Stimulated activated CD4-positive, alpha-beta T cell treated with anti-CD3 and anti-CD28 coated beads, Interleukin-15, amount 100 ng/mL, for 1 hour (primary cell): ENCODE measurements around the gene PAWR.
"Not testable (repeated sequence)": the region's sequence is repeated elsewhere in the genome, so short reads cannot be mapped to it uniquely, and the experiment has no call there.

Experiments
- DNase-seq, 2 donors: peaks; one replicate each; pipeline ENCODE4 v3.0.0-alpha.2; 2020; ENCODE audit warnings: low read depth in 1 of 2, low spot score in 1 of 2

PAWR gene

DNA sequence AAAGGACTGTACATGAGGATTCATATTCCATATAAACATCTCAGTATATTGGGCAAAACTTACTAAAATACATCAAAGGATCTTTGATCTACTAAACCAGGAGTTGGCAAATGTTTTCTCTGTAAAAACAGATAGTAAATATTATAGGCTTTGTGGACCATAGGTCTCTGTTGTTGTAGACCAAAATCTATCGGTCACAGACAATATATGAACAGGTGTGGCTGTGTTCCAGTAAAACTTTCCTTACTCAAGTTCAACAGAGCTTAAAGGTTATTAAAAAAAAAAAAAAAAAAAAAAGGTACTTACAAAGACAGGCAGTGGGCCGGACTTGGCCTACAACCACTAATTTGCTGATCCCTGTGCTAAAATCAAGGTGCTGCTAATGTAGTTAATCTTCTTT lies 40.3 kb downstream of the PAWR start:
- DNase-seq, result no peak

DNA sequence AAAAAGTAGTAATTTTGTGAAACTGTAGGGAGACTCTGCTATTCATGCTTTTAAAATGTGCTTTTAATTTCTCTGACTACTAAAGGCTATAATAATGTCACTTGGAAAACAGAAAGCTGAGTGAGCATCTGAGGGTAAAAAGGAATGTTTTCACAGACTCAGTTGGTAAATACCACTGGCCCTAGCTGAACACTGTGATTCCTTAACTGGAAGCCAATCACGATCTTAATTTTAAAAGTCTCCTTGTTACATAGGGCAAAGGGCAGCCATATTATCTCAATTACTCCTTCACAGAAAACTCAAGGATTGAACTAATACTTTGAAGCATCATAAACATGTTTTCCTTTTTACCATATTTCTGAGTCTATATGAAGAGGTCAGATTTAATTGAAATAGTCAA lies 41.9 kb downstream of the PAWR start:
- no peak for DNase-seq

DNA sequence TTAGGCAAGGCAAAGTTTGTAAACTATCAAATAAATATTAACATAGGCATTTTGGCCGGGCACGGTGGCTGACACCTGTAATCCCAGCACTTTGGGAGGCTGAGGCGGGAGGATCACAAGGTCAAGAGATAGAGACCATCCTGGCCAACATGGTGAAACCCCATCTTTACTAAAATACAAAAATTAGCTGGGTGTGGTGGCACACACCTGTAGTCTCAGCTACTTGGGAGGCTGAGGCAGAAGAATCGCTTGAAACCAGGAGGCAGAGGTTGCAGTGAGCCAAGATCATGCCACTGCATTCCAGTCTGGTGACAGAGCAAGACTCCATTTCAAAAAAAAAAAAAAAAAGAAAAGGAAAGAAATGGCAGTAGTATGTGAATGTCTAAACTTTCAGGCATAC lies 43.9 kb downstream of the PAWR start:
- not testable (repeated sequence) for DNase-seq

GRCh38 chr12:79645235-79645630 lies 45.5 kb downstream of the PAWR start:
- no peak for DNase-seq

GRCh38 chr12:79644274-79645234 lies 46.2 kb downstream of the PAWR start:
- DNase-seq, result no peak

DNA sequence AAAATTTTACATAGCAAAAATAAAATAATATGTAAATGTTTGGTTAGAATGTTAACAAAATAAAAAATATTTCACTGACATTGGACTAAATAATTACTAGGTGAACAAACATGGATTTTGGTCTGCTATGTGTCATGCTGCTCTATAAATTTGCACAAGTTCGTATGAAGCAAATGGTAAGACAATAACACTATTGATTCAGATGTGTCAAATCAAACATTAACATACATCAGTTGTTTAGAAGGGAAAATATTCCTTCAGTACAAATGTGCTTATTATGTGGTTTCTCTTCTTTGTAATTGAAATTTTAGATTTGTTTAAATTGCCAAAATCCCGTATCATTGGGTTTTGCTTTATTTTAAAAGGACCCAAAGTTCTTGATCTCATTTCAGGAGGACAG lies 46.9 kb downstream of the PAWR start:
- no peak for DNase-seq

DNA sequence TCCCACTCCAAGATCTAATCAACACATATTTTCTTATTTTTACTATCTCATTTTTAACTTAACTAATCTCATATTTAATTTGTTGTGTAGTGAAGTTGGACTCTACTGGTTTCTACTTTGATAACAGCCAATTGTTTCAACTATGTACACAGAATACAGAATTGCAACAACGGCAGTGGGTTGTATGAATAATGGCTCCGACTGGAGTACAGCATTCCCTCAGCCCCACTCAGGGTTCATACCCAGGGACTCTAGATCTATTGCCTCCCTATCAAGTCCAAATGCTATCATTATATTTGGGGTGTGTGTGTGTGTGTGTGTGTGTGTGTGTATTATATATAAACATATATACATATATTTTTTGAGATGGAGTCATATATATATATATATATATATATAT lies 52.3 kb downstream of the PAWR start:
- no peak for DNase-seq

DNA sequence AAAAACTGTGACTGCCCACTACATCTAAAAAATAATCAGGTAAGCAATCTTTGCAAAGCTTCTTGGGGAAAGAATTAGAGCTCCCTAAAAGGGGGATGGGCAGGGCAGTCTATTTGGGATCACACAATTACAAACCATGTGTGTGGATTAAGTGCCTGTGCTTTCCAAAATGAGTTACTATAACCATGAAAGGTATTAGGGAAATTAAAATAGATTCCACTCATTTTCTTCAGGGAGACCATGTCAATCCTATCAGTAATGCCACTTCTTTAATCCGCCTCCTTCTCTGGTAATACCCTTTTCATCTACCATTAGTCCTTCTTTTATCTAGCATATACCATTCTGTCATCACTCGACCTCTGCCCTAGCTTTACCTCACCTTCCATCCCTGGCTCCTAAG lies 53.7 kb downstream of the PAWR start:
- DNase-seq, result no peak

DNA sequence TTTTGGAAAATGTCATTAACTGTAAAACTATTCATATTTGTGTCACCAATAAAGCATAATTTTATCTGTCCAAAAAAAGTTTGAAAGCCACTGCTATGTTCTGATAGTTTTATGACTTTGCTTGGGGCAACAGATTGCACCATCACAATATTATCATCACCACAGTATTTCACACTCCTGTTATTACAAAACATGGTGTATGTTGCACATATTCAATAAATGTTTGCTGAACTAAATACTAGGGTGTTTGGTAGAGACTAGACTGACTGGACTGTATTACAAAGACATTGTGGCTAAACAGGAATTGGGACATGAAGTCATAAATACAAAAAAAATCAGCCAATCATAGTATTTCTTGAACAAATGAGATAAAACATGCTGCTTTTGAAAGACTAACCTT lies 55.1 kb downstream of the PAWR start:
- no peak for DNase-seq

- no peak for DNase-seq
These were observed 55.8 kb downstream of the PAWR start for GRCh38 chr12:79634957-79635471.

- DNase-seq, result no peak
These were observed 61.2 kb downstream of the PAWR start for GRCh38 chr12:79629561-79629960.

DNA sequence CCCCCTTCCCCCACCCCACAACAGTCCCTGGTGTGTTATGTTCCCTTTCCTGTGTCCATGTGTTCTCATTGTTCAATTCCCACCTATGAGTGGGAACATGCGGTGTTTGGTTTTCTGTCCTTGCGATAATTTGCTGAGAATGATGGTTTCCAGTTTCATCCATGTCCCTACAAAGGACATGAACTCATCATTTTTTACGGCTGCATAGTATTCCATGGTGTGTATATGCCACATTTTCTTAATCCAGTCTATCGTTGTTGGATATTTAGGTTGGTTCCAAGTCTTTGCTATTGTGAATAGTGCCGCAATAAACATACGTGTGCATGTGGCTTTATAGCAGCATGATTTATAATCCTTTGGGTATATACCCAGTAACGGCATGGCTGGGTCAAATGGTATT lies 64.0 kb downstream of the PAWR start:
- DNase-seq, result not testable (repeated sequence)

- no peak for DNase-seq
These were observed 66.4 kb downstream of the PAWR start for GRCh38 chr12:79624378-79624777.

DNA sequence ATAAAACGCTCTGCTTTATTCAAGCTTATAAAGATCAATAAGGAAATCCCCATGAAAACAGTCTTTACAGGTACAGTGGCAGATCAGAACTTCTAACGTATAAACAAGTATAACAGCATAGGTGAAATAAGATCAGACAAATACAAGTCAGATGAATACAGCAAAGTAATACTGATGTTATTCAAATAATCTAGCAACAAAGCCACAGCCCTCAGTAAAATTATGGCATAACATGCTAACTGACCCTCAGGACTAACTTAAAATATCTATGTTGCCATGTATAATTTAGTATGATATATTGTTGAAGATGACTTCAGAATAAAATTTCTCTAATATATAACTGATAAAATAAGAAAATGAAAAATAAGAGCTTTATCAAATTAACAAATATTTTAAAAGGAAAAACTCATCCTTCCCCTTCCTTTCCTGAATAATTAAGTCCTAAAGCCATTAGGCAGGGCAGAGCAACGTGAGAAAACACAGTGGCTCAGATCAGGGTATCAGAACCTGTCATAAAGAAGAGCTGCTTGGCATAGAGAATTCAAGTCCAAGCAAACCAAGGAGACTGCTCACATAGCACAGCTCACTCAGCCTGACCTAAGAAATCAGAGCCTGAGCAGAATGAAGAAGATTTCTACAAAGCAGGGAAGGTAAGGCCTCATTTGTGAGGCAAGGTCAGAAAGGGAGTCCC lies 70.7 kb downstream of the PAWR start:
- DNase-seq, result no peak

DNA sequence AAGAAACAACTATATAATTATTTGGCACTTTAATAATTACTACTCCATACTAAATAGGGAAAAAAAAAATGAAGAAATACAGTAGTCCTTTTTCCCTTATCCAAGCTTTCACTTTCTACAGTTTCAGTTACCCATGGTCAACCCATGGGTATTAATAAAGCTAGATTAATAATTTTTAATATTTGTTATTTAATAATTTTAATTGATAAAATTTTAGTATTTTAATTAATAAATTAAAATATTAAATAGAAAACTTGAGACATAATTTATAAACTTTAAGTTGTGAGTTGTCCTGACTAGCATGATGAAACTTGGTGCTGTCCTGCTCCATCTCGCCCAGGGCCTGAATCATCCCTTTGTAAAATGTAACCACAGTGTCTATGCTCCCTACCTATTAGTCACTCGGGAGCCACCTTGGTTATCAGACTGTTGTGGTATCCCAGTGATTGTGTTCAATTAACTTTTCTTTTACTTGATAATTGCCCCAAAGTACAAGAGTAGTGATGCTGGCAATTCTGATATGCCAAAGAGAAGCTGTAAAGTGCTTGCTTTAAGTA lies 71.8 kb downstream of the PAWR start:
- no peak for DNase-seq

DNA sequence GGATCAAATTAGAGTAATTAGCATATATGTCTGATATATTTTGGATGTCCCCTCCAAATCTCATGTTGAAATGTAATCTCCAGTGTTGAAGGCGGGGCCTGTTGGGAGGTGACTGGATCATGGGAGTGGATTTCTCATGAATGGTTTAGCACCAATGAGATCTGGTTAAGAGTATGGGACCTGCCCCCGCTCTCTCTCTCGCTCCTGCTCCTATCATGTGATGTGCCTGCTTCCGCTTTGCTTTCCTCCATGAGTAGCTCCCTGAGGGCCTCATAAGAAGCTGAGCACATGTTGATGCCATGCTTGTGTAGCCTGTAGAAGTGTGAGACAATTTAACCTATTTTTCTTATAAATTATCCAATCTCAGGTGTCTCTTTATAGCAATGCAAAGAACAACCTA lies 73.1 kb downstream of the PAWR start:
- no peak for DNase-seq

GRCh38 chr12:79615596-79616560 lies 74.9 kb downstream of the PAWR start:
- DNase-seq, result no peak

DNA sequence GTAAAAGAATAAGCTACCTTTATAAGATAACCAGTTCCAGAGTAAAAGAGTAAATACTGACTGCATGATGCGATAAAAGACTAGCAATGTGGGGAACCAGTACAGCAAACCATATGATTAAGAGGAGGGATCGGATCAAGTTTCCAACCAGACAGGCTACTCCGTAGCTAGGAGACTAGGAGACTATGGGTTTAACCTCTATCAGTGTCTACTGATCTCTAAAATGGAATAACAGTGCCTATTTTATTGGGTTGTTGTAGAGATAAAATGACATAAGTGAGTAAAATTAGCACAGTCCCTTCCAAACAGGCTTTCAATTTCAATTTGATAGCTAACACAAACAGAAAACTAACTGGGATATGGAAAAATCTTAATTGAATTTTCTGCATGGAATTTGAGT lies 76.0 kb downstream of the PAWR start:
- no peak for DNase-seq

- no peak for DNase-seq
These were observed 88.9 kb downstream of the PAWR start for GRCh38 chr12:79601908-79602307.

DNA sequence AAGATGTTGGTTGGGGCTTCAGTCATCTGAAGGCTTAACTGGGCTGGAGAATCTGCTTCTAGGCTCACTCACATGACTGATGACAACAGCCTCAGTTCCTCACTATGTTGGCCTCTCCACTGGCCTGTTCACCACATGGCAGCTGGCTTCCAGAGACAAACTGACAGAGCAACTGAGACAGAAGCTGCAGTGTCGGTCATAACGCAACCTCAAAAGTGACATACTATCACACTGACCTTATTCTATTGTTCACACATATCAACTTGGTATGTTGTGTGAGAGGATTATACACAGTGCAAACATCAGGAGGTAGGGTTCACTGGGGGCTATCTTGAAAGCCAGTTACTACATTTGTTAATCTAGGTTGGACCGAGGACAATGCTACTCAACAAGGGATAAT lies 92.9 kb downstream of the PAWR start:
- no peak for DNase-seq
